Stomach (tissue), 4 donors: ENCODE data around the gene TRPV3.
"Not testable (repeated sequence)": the region's sequence is repeated elsewhere in the genome, so short reads cannot be mapped to it uniquely, and the experiment has no call there.

Experiments
- EP300 ChIP-seq: sonication (generic); formaldehyde crosslinking; IDR thresholded peaks from one replicate; pipeline ENCODE4 v1.6.1; 2017; ENCODE audit warnings: antibody characterized with exemption
- POLR2A ChIP-seq, 4 donors: fragments of 450-650 bp; IDR thresholded peaks; one replicate each; pipeline ENCODE4 v1.6.1; 2016; ENCODE audit warnings: antibody characterized with exemption in 4 of 4, control low read depth in 2 of 4, mild to moderate bottlenecking in 1 of 4, moderate library complexity in 1 of 4
- POLR2AphosphoS5 ChIP-seq, 3 donors: sonication (generic); formaldehyde crosslinking; IDR thresholded peaks; one replicate each; pipeline ENCODE4 v1.6.1; 2016; ENCODE audit warnings: antibody characterized with exemption in 3 of 3
- TF ChIP-seq, protein P1 (sequence below), 7 experiments: fragments of 450-650 bp in 4 of 7; fragments of 200-600 bp in 3 of 7; sonication (generic) in 3 of 7; IDR thresholded peaks; one replicate each; pipeline ENCODE4 v1.5.1; 2016 to 2019; ENCODE audit warnings: antibody characterized with exemption in 7 of 7, control low read depth in 2 of 7, mild to moderate bottlenecking in 1 of 7

DNA sequence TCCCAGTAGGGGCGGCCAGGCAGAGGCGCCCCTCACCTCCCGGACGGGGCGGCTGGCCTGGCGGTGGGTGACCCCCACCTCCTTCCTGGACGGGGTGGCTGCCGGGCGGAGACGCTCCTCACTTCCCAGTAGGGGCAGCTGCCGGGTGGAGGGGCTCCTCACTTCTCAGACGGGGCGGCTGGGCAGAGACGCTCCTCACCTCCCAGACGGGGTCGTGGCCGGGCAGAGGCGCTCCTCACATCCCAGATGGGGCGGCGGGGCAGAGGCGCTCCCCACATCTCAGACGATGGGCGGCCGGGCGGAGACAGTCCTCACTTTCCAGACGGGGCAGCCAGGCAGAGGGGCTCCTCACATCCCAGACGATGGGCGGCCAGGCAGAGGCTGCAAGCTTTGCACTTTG, 6.6 kb upstream of the TRPV3 start:
- TF ChIP-seq, protein P1, sequence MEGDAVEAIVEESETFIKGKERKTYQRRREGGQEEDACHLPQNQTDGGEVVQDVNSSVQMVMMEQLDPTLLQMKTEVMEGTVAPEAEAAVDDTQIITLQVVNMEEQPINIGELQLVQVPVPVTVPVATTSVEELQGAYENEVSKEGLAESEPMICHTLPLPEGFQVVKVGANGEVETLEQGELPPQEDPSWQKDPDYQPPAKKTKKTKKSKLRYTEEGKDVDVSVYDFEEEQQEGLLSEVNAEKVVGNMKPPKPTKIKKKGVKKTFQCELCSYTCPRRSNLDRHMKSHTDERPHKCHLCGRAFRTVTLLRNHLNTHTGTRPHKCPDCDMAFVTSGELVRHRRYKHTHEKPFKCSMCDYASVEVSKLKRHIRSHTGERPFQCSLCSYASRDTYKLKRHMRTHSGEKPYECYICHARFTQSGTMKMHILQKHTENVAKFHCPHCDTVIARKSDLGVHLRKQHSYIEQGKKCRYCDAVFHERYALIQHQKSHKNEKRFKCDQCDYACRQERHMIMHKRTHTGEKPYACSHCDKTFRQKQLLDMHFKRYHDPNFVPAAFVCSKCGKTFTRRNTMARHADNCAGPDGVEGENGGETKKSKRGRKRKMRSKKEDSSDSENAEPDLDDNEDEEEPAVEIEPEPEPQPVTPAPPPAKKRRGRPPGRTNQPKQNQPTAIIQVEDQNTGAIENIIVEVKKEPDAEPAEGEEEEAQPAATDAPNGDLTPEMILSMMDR (IDR thresholded peaks at IDR 0.05): not testable (repeated sequence)
- not testable (repeated sequence) for TF ChIP-seq POLR2A (IDR thresholded peaks at IDR 0.05); EP300; POLR2AphosphoS5 (IDR thresholded peaks at IDR 0.05)
